ENCODE data around the gene OOSP2. TPM values are rescaled to one million over a fixed set of nuclear protein-coding genes. Genes with fewer than 3 reads are reported as not detected.
"Not testable (repeated sequence)": the region's sequence is repeated elsewhere in the genome, so short reads cannot be mapped to it uniquely, and the experiment has no call there.

The OOSP2 gene
- total RNA-seq, 3 donors from 2014 or later = not detected

GRCh38 chr11:60064111-60064510 lies 23.9 kb downstream of the OOSP2 start:
- TF ChIP-seq POLR2A (IDR thresholded peaks at IDR 0.05) (no peak), CTCF (IDR thresholded peaks at IDR 0.05) (no peak), POLR2AphosphoS5 (IDR thresholded peaks at IDR 0.05) (no peak)
- peaks cover 0 to 4% of the 10 kb centered on the region in 2 donors for H3K9me3 ChIP-seq
- H3K4me3 ChIP-seq = no peak overlapping the region
- no peaks in the 10 kb centered on the region for H3K4me1 ChIP-seq
- no peaks in the 10 kb centered on the region for H3K36me3 ChIP-seq
- H3K27me3 ChIP-seq = no peaks in the 10 kb centered on the region
- H3K27ac ChIP-seq = no peak overlapping the region
- DNase-seq (ENCODE audit: low spot score in 2 of 2) = no peak
- intact Hi-C loops (cut with DNase I; ENCODE audit: low total_unique reads) = no loop called here

GRCh38 chr11:60065801-60066200 lies 25.6 kb downstream of the OOSP2 start:
- no peaks in the 10 kb centered on the region for H3K4me1 ChIP-seq
- DNase-seq (ENCODE audit: low spot score in 2 of 2) = no peak
- no peak overlapping the region for H3K4me3 ChIP-seq
- TF ChIP-seq POLR2A (IDR thresholded peaks at IDR 0.05) (no peak), CTCF (IDR thresholded peaks at IDR 0.05) (no peak), POLR2AphosphoS5 (IDR thresholded peaks at IDR 0.05) (no peak)
- H3K36me3 ChIP-seq = no peaks in the 10 kb centered on the region
- H3K9me3 ChIP-seq = no peaks in the 10 kb centered on the region
- no peaks in the 10 kb centered on the region for H3K27me3 ChIP-seq
- H3K27ac ChIP-seq = no peak overlapping the region
- intact Hi-C loops (cut with DNase I; ENCODE audit: low total_unique reads) = no loop called here

- Histone ChIP-seq H3K4me3 (no peak overlapping the region), H3K27me3 (no peaks in the 10 kb centered on the region), H3K27ac (no peak overlapping the region), H3K36me3 (no peaks in the 10 kb centered on the region), H3K4me1 (no peaks in the 10 kb centered on the region), H3K9me3 (no peaks in the 10 kb centered on the region)
- no peak for DNase-seq (ENCODE audit: low spot score in 2 of 2)
- no peak for TF ChIP-seq CTCF (IDR thresholded peaks at IDR 0.05)
- no peak for TF ChIP-seq POLR2A (IDR thresholded peaks at IDR 0.05)
- TF ChIP-seq POLR2AphosphoS5 (IDR thresholded peaks at IDR 0.05) = no peak
- intact Hi-C loops (cut with DNase I; ENCODE audit: low total_unique reads) = no loop called here
These were observed 29.2 kb downstream of the OOSP2 start for GRCh38 chr11:60069450-60069849.

GRCh38 chr11:60071644-60072043 lies 31.4 kb downstream of the OOSP2 start:
- not testable (repeated sequence) for H3K9me3 ChIP-seq, H3K27ac ChIP-seq
- intact Hi-C loops (cut with DNase I; ENCODE audit: low total_unique reads) = loop anchor here (5.0 kb wide), 1 partner anchor 89 kb away; no protein-coding TSS in a partner anchor

GRCh38 chr11:60077216-60077817 lies 37.1 kb downstream of the OOSP2 start:
- no peak overlapping the region for H3K4me3 ChIP-seq
- H3K4me1 ChIP-seq = no peaks in the 10 kb centered on the region
- no peaks in the 10 kb centered on the region for H3K9me3 ChIP-seq
- DNase-seq (ENCODE audit: low spot score in 2 of 2) = no peak
- TF ChIP-seq POLR2A (IDR thresholded peaks at IDR 0.05) = no peak
- no peak for TF ChIP-seq POLR2AphosphoS5 (IDR thresholded peaks at IDR 0.05)
- TF ChIP-seq CTCF (IDR thresholded peaks at IDR 0.05) = no peak
- H3K36me3 ChIP-seq = no peaks in the 10 kb centered on the region
- intact Hi-C loops (cut with DNase I; ENCODE audit: low total_unique reads) = no loop called here
- H3K27me3 ChIP-seq = no peaks in the 10 kb centered on the region
- H3K27ac ChIP-seq = no peak overlapping the region

More at GRCh38 chr11:60071644-60072043, 31.4 kb downstream of the OOSP2 start:
- H3K27me3 ChIP-seq; H3K4me3 ChIP-seq; DNase-seq (ENCODE audit: low spot score in 2 of 2); H3K4me1 ChIP-seq; H3K36me3 ChIP-seq: not testable (repeated sequence)

- TF ChIP-seq POLR2AphosphoS5 (IDR thresholded peaks at IDR 0.05) (no peak), POLR2A (IDR thresholded peaks at IDR 0.05) (no peak), CTCF (IDR thresholded peaks at IDR 0.05) (no peak)
- H3K4me3 ChIP-seq = no peak overlapping the region
- DNase-seq (ENCODE audit: low spot score in 2 of 2) = no peak
- H3K9me3 ChIP-seq = no peaks in the 10 kb centered on the region
- H3K4me1 ChIP-seq = no peaks in the 10 kb centered on the region
- H3K27ac ChIP-seq = no peak overlapping the region
- no peaks in the 10 kb centered on the region for H3K36me3 ChIP-seq
- no peaks in the 10 kb centered on the region for H3K27me3 ChIP-seq
- intact Hi-C loops (cut with DNase I; ENCODE audit: low total_unique reads) = no loop called here
These were observed 37.8 kb downstream of the OOSP2 start for GRCh38 chr11:60077981-60078380.
